Peyer's patch (tissue), 4 donors: ENCODE results near the gene TRPM3.

Experiments used
- POLR2A ChIP-seq, 2 donors: fragments of 450-650 bp; IDR thresholded peaks; one replicate each; pipeline ENCODE4 v1.5.1; 2017; ENCODE audit warnings: antibody characterized with exemption in 2 of 2, mild to moderate bottlenecking in 2 of 2, moderate library complexity in 2 of 2
- TF ChIP-seq, protein P1 (sequence below), 6 experiments: fragments of 450-650 bp in 4 of 6; fragments of 200-600 bp in 2 of 6; sonication (generic) in 1 of 6; IDR thresholded peaks; one replicate each; pipeline ENCODE4 v1.5.1; 2017 to 2019; ENCODE audit warnings: antibody characterized with exemption in 6 of 6, mild to moderate bottlenecking in 3 of 6, moderate library complexity in 1 of 6

DNA sequence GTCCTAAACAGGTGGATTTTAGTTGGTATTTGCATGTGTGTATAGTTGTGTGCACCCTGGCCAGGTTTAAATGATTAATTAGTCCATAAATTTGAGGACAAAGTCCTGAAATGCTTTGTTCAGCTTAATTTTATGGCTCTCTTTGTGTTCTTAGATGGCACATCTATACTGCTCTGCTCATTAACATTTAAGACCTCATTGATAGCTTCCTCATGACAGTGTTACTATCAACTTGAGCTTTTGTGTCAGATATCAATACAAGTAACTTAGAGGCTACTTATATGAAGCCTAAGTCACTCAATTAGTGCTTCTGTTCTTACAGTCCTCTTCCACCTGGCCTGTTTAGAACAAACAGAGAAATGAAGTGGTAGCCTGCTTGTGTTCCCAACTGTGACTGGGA, 240.9 kb downstream of the TRPM3 start:
- TF ChIP-seq, protein P1, sequence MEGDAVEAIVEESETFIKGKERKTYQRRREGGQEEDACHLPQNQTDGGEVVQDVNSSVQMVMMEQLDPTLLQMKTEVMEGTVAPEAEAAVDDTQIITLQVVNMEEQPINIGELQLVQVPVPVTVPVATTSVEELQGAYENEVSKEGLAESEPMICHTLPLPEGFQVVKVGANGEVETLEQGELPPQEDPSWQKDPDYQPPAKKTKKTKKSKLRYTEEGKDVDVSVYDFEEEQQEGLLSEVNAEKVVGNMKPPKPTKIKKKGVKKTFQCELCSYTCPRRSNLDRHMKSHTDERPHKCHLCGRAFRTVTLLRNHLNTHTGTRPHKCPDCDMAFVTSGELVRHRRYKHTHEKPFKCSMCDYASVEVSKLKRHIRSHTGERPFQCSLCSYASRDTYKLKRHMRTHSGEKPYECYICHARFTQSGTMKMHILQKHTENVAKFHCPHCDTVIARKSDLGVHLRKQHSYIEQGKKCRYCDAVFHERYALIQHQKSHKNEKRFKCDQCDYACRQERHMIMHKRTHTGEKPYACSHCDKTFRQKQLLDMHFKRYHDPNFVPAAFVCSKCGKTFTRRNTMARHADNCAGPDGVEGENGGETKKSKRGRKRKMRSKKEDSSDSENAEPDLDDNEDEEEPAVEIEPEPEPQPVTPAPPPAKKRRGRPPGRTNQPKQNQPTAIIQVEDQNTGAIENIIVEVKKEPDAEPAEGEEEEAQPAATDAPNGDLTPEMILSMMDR (IDR thresholded peaks at IDR 0.05), result no peak
- TF ChIP-seq POLR2A (IDR thresholded peaks at IDR 0.05), result no peak
